Activated effector memory CD4-positive, alpha-beta T cell treated with Interleukin-2 at 50 U/mL for 16 hours (primary cell): ENCODE data around the gene JDP2.

ENCODE experiments used
- DNase-seq: peaks from one replicate; pipeline ENCODE4 v3.0.0-alpha.2; 2020

The JDP2 gene

GRCh38 chr14:75438486-75439080, 10.8 kb downstream of the JDP2 start:
- DNase-seq, result no peak

GRCh38 chr14:75439989-75440388, 12.2 kb downstream of the JDP2 start:
- DNase-seq, result no peak

GRCh38 chr14:75440733-75441477, 13.1 kb downstream of the JDP2 start:
- DNase-seq, result no peak

GRCh38 chr14:75441728-75442127, 13.9 kb downstream of the JDP2 start:
- no peak for DNase-seq

- DNase-seq, result no peak
Measured at GRCh38 chr14:75442166-75442565, 14.3 kb downstream of the JDP2 start.

GRCh38 chr14:75442642-75443041, 14.8 kb downstream of the JDP2 start:
- DNase-seq, result no peak

GRCh38 chr14:75443203-75443969, 15.6 kb downstream of the JDP2 start:
- DNase-seq, result no peak

- no peak for DNase-seq
Measured at GRCh38 chr14:75445236-75445635, 17.4 kb downstream of the JDP2 start.

GRCh38 chr14:75445963-75446362, 18.1 kb downstream of the JDP2 start:
- no peak for DNase-seq

GRCh38 chr14:75446447-75446846, 18.6 kb downstream of the JDP2 start:
- DNase-seq, result no peak

- DNase-seq, result no peak
Measured at GRCh38 chr14:75448209-75448608, 20.4 kb downstream of the JDP2 start.

GRCh38 chr14:75449036-75449435, 21.2 kb downstream of the JDP2 start:
- DNase-seq, result no peak

- no peak for DNase-seq
Measured at GRCh38 chr14:75449696-75450095, 21.9 kb downstream of the JDP2 start.

GRCh38 chr14:75450381-75451276, 22.8 kb downstream of the JDP2 start:
- DNase-seq, result no peak

- no peak for DNase-seq
Measured at GRCh38 chr14:75452324-75452723, 24.5 kb downstream of the JDP2 start.

- no peak for DNase-seq
Measured at GRCh38 chr14:75452900-75453816, 25.3 kb downstream of the JDP2 start.

- no peak for DNase-seq
Measured at GRCh38 chr14:75453817-75454434, 26.1 kb downstream of the JDP2 start.

- no peak for DNase-seq
Measured at GRCh38 chr14:75454963-75455546, 27.2 kb downstream of the JDP2 start.

GRCh38 chr14:75456069-75456996, 28.5 kb downstream of the JDP2 start:
- no peak for DNase-seq

- DNase-seq, result no peak
Measured at GRCh38 chr14:75456997-75457335, 29.1 kb downstream of the JDP2 start.
